Left renal cortex interstitium (tissue), 4 donors: ENCODE measurements around the gene LPAR1. TPM values are rescaled to one million over a fixed set of nuclear protein-coding genes. Genes with fewer than 3 reads are reported as not detected.
A peak's percentile ranks its signal among the peaks of the same experiment; 100 is the strongest.

ENCODE experiments used
- DNase-seq, 4 donors: peaks; one replicate each; pipeline ENCODE4 v3.0.0-alpha.2; 2013; ENCODE audit warnings: low read depth in 4 of 4, low spot score in 2 of 4, missing footprints in 1 of 4
- polyA plus RNA-seq, 4 donors: library from polyadenylated mRNA; unstranded; fragments of 120-200 nt; gene quantifications; one replicate each; pipeline ENCODE4 v1.2.1, GENCODE V29; 2013; ENCODE audit not compliant: insufficient read length in 4 of 4

Gene LPAR1
- polyA plus RNA-seq, 4 donors = 22.9 to 33.1 (median 27.3) TPM

- DNase-seq = no peak
Measured at GRCh38 chr9:110926828-110927487, 111.3 kb downstream of the LPAR1 start.

- peak in 1 of 4 donors; percentile 36 for DNase-seq
Measured at GRCh38 chr9:110923601-110924000, 114.7 kb downstream of the LPAR1 start.

- DNase-seq = no peak
Measured at GRCh38 chr9:110922145-110922544, 116.1 kb downstream of the LPAR1 start.

GRCh38 chr9:110921705-110922104 lies 116.6 kb downstream of the LPAR1 start:
- DNase-seq = no peak

- DNase-seq = no peak
Measured at GRCh38 chr9:110919609-110920008, 118.7 kb downstream of the LPAR1 start.

- no peak for DNase-seq
Measured at GRCh38 chr9:110919050-110919435, 119.2 kb downstream of the LPAR1 start.

- no peak for DNase-seq
Measured at GRCh38 chr9:110918316-110919049, 119.8 kb downstream of the LPAR1 start.

- DNase-seq = no peak
Measured at GRCh38 chr9:110916403-110916802, 121.9 kb downstream of the LPAR1 start.

GRCh38 chr9:110912419-110913291 lies 125.6 kb downstream of the LPAR1 start:
- no peak for DNase-seq

- DNase-seq = no peak
Measured at GRCh38 chr9:110911659-110912418, 126.4 kb downstream of the LPAR1 start.

GRCh38 chr9:110908894-110909293 lies 129.4 kb downstream of the LPAR1 start:
- no peak for DNase-seq

- no peak for DNase-seq
Measured at GRCh38 chr9:110900917-110901316, 137.4 kb downstream of the LPAR1 start.

- DNase-seq = no peak
Measured at GRCh38 chr9:110900456-110900855, 137.8 kb downstream of the LPAR1 start.

- DNase-seq = no peak
Measured at GRCh38 chr9:110898866-110899265, 139.4 kb downstream of the LPAR1 start.

GRCh38 chr9:110898358-110898757 lies 139.9 kb downstream of the LPAR1 start:
- no peak for DNase-seq

GRCh38 chr9:110897943-110898342 lies 140.3 kb downstream of the LPAR1 start:
- no peak for DNase-seq

- no peak for DNase-seq
Measured at GRCh38 chr9:110895147-110895905, 142.9 kb downstream of the LPAR1 start.

GRCh38 chr9:110894731-110895130 lies 143.5 kb downstream of the LPAR1 start:
- DNase-seq = no peak

GRCh38 chr9:110892689-110893088 lies 145.6 kb downstream of the LPAR1 start:
- DNase-seq = no peak

GRCh38 chr9:110891760-110892159 lies 146.5 kb downstream of the LPAR1 start:
- DNase-seq = no peak
